HG02938 (cell line): ENCODE data around the gene C5orf22.
A peak's percentile ranks its signal among the peaks of the same experiment; 100 is the strongest.
"Not testable (repeated sequence)": the region's sequence is repeated elsewhere in the genome, so short reads cannot be mapped to it uniquely, and the experiment has no call there.

Experiments
- ATAC-seq: cut with Tn5 transposase; IDR thresholded peaks from one replicate; pipeline ENCODE4 v1.9.1; 2021; ENCODE audit warnings: mild to moderate bottlenecking, moderate library complexity; ENCODE audit not compliant: unreplicated experiment

The C5orf22 gene

DNA sequence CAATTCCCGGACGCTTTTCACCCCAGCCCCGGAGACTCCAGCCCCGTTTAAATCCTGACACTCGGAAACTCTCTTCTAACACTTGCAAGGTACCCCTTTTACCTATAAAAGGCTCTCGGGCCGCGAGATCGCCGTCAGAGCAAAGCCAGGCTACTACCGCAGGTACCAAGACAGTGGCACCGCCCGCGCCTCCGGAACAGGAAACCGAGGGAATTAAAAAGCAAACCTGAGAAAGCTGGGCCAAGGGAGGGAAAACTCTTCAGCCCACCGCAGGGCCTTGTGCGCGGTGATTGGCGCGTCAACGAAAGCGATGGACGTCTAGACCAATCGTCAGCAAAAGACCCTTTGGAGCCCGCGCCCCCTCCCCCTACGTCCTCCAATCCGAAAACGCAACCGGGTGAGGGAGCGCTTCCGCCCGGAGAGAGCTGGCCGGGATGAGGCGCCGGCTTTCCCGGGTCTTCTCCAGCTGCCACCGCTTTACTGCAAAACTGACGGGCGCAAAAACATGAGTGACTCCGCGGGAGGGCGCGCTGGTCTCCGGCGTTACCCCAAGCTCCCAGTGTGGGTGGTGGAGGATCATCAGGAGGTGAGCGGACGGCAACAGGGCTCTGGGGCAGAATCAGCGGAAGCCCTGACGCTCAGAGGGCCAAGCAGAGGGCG lies at the start of gene C5orf22, which contains the start of gene DROSHA:
Gene C5orf22, plus strand, starts transcription at position 414 of the 660 bp plus-strand sequence. Its CDS starts 92 bp downstream, at position 506.
Gene DROSHA, minus strand, starts transcription at position 206 of the 660 bp plus-strand sequence. CDS start 3,034 bp downstream, outside the sequence.
- ATAC-seq = peak; percentile 92

DNA sequence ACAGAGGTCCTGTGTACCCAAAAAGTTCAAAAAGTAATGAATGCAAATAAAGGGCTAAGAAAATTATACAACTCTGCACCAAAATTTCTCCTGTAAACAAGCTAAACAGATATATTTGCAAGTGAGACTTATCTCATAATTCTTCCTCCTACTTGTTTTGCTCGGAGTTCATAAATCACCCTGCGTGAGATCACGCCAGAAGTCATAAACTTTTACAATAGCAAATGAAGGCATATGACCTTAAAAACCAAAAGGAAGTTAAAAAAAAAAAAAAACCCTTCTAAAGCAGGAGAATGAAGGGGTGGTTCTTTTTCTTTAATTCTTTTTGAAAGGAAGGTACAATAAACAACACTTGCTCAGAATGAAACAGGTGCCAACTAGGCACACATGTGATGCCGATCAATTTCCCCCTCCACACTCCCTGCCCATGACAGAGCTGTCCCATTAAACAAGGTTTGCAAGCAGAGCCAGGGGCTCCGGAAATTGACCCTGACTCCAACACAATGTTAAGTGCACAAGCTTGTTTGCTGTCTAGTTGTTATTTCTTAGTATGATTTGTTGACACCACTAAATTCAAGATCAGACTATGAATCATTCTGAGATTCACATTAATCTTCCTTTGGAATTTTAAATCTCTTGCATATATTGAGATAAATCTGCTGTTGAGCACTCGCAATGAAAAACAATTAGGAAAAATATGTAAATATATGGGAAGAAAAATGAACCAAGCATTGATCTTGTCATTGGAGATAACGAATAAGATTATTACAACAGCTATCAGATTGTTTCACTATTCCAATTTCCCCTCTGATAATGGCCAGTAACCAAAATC lies 46.5 kb upstream of the C5orf22 start:
- no peak for ATAC-seq

DNA sequence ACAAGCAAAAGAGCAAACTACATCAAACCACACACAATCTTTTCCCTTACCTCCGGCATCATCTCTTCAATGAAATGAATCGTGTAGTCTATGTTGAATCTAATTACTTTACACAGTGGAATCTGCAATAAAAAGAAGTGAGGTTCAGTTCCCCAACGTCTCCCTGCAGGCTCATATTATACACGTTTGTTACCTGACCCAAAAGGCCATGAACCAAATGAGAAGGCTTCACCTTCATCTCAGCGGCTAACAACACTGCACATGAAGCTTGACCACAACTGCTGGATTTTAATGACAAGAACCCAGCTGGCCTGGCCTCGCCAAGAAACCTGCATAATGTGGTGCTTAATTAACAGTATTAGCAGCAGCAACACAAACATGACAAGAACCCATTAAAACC lies 45.7 kb upstream of the C5orf22 start:
- ATAC-seq = no peak

DNA sequence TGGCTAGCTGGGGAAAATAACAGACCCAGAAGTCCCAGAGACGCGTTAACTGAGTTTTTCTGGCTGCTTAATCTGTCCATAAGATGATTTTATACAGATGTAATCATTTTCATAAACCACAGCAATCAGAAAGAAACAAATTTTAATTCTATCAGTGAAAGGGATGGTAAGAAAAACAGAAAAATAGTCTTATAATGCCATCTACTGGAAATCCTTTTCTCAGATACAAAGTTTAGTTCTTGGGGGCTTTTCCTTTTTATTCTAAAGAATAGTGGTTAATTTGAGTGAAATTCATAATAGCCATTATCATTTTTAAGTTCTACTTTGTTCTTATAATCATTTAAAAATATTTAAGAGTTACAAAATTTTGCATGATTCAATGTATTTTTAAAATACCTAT lies 44.6 kb upstream of the C5orf22 start:
- no peak for ATAC-seq

DNA sequence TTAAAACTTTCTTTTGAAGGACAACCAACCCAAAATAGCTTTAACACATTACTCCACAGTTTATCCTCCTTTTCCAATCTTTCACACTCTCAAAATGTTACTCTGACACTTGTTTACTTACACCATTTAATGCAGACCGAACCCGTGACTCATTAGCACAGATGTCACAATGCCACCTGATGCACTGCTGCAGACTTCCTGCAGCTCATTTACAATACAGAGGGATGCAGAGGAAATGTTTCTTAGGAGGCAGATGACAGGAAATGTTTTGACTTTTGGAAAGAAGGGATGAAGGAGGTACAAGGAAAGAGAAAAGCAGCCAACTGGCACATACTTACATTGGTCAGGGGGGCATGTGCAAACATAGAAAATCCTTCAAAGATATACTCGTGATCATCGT lies 39.2 kb upstream of the C5orf22 start:
- ATAC-seq = no peak

DNA sequence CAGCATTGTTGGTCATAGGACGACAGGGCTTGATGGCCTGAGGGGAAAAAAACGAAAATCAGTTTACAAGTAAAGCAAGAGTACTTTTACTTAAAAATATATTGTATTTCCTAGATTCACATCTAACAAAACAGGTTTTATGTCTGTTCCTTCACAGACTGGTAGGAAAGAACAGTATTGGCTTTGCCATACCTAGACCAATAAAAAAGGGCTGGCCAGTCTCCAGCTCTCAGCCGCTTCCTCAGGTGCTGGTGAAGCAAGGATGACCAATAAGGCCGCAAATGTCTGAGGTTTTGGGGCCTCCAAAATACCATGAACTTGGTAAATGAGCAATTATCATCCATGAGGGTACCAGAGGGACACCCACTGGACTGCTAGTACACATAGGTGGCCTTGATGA lies 36.8 kb upstream of the C5orf22 start:
- no peak for ATAC-seq

DNA sequence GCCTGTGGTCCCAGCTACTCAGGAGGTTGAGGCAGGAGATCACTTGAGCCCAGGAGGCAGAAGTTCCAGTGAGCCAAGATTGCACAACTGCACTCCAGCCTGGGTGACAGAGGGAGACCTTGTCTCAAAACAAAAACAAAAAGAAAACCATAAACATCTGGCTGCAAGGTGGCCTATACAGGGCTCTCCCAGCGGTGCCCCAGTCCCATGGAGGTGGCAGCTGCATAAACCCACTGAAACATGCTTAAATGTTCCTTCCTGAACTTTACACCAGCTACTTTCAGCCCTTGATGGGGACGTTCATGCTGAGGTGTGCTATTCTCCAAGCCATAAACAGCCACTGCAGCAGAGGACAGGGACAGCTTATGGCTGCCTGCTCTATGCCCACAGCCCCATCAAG lies 35.8 kb upstream of the C5orf22 start:
- ATAC-seq = no peak

DNA sequence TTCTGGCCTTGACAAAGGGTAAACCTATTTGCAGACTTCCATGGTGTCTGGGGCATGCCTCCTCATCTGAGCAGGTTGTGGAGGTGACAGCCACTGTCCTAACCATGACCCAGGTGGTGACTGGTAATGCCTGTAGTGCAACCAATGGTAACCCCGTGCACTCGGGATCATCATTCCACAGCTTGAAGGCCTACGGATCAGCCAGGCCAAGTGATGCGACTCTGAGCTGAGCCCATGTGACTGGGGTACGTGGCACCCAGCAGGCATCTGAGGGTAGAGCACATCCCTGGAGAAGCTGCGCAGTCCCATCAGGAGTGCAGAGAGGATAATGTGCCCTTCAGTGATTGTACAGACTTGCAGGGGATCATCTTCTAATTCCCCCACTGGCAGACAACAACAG lies 35.2 kb upstream of the C5orf22 start:
- ATAC-seq = no peak

DNA sequence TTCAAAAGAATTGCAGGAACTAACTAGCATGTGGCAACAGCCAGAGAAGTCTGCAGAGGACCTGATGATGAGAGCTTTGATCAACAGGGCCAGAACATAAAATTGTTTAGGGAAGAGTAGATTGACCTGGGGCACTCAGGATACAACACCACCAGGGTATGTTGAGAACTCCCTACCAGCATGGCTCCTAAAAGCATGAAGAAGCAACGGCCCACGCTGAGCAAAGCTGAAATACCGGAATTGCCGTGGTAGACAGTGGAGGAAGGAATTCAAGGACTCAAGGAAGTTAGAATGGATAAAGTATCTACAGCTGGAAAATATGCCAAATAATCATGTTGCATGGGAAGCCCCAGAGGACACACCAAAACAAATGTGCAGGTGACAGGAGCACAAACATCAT lies 31.8 kb upstream of the C5orf22 start:
- no peak for ATAC-seq

DNA sequence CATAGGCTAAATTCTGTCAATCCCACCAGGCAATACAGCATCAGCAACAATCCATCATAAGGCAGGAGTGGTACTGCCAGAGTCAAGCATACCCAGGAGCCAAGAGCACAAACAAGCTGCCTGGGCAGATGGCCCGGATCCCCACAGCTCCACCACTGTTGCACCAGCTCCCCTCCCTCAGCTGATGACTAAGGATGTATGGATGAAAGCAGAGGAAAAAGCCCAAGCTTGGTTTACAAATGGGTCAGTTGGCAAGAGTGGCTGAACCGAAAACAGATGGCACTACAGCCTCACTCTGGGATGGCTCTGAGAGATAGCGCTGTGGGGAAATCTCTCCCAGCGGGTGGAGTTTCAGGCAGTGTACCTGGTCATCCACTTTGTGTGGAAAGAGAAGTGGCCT lies 29.6 kb upstream of the C5orf22 start:
- no peak for ATAC-seq

DNA sequence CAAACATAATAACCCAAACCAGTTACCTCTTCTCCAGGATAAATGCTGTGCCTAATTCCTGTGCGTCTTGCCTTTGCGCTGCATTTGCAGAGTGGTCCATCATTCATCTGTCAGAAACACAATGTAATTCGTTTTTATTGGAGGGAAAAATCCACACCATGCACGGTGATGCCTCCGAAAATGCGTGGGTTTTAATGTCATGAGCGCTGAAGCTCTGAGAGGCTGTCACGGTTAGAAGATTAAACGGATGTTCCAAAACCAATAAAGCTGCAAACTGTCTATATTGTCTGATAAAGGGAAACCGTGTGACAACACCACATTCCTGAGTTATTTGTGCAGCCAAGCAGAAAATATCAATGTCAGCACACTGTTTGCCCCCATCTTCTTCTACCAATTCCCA lies 27.6 kb upstream of the C5orf22 start:
- ATAC-seq = no peak

DNA sequence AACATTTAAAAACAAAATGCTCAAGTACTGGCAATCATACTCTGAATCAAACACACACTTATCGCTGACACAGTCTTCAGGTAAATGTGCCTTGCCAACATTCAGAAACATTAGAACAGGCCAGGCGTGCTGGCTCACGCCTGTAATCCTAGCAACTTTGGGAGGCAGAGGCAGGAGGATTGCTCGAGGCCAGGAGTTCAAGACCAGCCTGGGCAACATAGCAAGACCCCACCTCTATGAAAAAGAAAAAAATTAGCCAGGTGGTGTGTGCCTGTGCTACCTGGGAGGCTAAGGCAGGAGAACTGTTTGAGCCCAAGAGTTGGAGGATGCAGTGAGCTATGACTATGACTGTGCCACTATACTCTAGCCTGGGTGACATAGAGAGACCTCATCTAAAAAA lies 20.8 kb upstream of the C5orf22 start:
- no peak for ATAC-seq

DNA sequence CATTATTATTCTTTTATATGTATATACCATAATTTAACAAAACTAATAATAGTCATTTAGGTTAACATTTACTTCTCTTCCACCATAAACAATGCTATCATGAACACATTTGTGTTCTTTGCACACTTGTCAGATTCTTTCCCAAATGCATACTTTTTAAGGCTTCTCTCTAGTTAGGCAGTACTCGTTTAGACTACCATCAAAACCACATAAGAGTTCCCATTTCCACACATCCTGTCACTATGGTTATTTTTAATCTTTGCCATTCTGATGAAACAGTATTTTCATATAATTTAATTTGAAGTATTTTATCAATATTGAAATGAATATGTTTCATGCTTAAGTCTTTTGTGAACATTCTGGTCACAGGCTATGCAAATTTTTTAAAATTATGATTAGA lies 15.3 kb upstream of the C5orf22 start:
- no peak for ATAC-seq

DNA sequence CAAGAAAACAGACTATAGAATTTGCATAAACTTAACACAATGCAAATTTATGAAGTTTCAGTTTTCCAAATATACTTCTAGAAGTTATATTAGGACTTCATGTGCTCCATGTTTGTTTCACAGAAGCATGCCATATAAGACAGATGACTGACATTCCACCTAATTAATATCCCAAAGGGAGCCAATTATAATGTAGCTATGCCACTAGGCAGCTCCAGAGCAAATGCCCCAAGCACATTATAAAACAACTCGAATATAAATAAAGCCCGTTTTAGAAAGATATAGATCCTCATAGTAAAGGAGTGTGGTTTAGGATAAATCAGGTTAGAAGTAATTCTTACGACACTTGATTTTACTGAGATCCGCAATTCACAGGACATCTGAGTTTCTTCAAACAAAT lies 9.1 kb upstream of the C5orf22 start:
- no peak for ATAC-seq

DNA sequence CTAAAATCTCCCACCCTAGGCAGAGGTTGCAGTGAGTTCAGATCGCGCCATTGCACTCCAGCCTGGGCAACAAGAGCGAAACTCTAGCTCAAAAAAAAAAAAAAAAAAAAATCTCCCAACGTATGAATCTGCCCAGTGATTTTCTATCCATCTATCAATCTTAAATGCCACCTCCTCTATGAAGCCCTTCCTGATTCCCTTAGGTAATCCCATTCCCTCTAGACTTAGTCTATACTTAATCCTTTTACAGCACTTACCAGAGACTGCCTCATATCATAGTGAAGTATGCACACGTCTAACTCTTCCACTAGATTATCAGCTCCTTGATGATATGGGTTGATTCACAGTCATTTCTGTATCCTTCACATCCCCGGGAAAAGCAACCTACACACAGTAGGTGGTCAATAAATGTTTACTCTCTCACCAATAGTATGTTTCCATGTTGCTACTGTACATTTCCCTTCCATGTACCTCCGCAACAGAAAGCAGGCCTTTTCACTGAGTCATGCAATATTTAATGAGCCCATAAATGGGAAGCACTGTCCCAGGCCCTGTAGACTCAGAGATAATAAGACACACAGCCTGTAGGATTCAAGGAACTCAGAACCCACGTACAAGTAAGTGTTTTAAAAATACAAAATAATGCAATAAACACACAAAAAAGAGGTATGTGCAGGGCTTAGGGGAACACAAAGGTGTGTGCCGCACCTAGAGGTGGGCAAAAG lies 1.4 kb upstream of the C5orf22 start:
- no peak for ATAC-seq

DNA sequence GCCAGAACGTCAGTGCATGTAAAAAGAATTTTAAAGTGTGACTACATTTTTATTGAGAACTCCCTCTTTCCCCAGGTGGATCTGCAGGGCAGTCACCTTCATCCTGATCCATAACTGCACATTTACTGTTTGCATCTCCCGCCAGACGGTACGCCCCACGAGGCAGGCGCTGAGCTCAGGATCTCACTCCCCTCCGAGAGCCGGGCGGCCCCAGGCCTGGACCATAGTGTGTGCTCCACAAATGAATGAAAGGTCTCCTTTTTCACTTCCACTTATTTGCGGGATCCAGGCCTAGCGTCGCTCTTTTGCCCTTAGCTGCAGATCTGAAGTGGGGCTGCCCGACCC lies 586 bp upstream of the C5orf22 start:
- peak; percentile 41 for ATAC-seq

DNA sequence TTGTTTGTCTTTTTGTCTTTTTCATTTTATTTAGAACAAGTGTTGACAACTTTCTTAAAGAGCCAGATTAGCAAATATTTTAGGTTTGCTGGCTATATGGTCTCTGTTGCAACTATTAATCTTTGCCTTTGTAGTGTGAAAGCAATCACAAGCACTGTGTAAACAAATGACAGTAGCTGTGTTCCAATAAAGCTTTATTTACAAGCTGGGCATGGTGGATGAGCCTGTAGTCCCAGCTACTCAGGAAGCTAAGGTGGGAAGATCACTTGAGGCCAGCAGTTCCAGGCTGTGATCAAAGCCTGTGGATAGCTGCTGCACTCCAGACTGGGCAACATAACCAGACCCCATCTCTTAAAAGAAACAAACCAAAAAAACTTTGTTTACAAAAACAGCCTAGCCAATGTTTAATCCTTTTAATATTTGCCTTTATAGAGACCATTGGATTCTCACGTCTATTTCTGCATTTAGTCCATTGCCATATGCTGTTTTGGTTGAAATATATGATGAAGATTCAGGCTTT lies 2.5 kb downstream of the C5orf22 start:
- no peak for ATAC-seq

DNA sequence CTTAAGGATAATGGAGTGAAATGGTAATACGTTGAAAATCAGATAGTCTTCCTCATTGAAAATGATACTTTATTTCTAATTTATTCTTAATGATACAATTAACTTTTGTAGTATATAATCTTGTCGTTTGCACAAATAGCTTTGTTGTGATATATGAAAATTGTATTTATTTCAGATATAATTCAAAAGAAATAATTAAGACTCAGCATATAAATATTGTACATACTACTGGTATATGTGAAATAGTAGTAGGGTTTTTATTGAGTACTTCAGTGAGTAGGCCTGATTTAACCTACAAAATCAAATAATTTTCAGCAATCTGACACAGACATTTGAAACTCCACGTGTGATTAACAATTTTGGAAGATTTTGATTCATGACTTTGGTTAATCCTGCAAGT lies 4.8 kb downstream of the C5orf22 start:
- no peak for ATAC-seq

DNA sequence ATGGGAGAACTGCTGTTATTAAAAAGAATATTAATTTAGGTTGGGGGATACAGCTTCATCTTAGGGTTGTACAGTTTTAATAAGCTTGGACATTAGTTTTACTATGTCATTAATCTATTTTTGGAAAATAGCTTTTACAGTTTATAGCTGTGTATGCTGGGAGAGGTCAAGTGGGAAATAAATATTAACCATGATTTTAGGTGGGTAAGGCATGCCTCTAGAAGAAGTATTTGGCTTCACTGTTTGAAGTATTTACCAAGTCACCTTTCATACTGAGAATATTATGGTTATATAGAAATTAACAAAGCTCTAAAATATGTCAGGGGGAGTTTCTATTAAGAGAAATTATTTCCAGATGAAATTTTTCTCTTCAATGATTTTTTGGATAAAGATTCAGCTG lies 5.2 kb downstream of the C5orf22 start:
- no peak for ATAC-seq

DNA sequence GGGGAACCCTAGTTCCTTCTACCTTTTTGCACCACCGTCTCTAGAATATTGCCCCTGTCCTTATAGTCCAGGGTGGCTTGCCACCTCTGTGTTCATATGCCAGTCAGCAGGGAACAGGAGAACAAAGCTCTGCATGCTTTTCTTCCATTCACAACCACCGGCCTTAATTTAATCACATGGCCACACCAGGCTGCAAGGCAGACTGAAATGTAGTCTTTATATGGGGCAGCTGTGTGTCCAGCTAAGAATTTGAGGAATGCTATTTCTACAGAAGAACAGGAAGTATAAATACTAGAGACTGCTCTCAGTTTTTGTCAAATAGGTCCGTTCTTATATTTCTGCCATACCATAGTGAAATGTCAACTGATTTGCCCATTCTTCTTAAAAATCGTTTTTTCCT lies 5.8 kb downstream of the C5orf22 start:
- ATAC-seq = no peak

DNA sequence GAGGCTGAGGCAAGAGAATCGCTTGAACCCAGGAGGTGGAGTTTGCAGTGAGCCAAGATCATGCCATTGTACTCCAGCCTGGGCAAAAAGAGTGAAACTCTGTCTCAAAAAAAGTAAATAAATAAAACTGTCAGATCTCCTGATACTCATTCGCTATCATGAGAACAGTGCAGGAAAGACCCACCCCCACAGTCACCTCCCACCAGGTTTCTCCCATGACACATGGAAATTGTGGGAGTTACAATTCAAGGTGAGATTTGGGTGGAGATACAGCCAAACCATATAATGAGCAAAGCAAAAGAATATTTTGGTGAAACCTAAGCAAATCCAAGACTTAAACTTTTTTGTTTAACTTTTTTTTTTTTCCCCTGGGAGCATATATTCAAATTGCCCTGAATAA lies 17.0 kb downstream of the C5orf22 start:
- not testable (repeated sequence) for ATAC-seq

DNA sequence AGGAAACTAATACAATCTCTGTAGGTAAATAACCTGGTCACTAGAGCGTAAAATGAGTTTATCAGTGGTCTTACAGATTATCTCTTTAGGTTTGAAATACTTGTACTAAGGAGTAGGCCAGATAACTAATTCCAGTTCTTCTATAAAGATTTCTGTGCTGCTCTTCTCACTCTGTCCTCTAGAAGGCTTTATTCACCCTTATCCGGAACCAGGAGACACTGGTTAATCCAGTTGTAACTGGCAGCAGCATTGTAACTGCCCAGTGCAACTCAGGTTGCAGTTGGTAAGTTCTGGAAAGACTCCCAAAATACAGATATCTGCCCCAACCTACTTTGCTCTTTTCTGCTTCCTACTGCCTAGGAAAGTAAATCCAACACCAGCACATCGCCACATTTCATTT lies 19.8 kb downstream of the C5orf22 start:
- no peak for ATAC-seq
